Endothelial cell of umbilical vein (primary cell): ENCODE results near the gene LZTS3. TPM values are rescaled to one million over a fixed set of nuclear protein-coding genes. Genes with fewer than 3 reads are reported as not detected.

Source experiments
- BruUV-seq: library from RNA; stranded (reverse); fragments of 400-500 nt; replicated peaks from 2 replicates; lab custom pipeline; 2021; lab: Mats Ljungman, UMichigan
- CTCF ChIA-PET: fragments of 300-600, 350-600 bp; sonication (Branson Sonifier 250); formaldehyde crosslinking; loops from one replicate; lab custom pipeline; 2021; ENCODE audit warnings: antibody characterized with exemption, inconsistent platforms; lab: Charles Lee
- POLR2A ChIA-PET: fragments of 300-600, 350-600 bp; sonication (Branson Sonifier 250); formaldehyde crosslinking; loops from one replicate; lab custom pipeline; 2021; ENCODE audit warnings: antibody characterized with exemption, inconsistent platforms; lab: Charles Lee
- DNase-seq: peaks from one replicate; pipeline ENCODE4 v3.0.0-alpha.2; 2011; ENCODE audit warnings: low read depth, low spot score
- FAIRE-seq: peaks from 2 replicates; lab custom pipeline; 2011; peaks lifted over from hg19 to GRCh38; lab: Jason Lieb, UNC
- H2AFZ ChIP-seq: 2 replicates; pipeline ENCODE4 v1.6.0; 2012; ENCODE audit warnings: low read depth, low read length, control low read depth, inconsistent platforms
- H3K27ac ChIP-seq: 2 replicates; pipeline ENCODE4 v1.5.1; 2011; ENCODE audit warnings: low read depth, mild to moderate bottlenecking, control low read depth, low read length, moderate library complexity; ENCODE audit not compliant: insufficient read depth
- H3K27me3 ChIP-seq, 2 experiments: 2 replicates each; pipeline versions ENCODE4 v1.6.0 to v1.6.1; 2011; ENCODE audit warnings: low read length in 2 of 2, mixed read lengths in 1 of 2; ENCODE audit not compliant: control insufficient read depth in 2 of 2, insufficient read depth in 2 of 2
- H3K36me3 ChIP-seq, 2 experiments: 2 replicates in 1 of 2; 3 replicates in 1 of 2; pipeline ENCODE4 v1.5.1; 2011; ENCODE audit warnings: low read length in 2 of 2, mild to moderate bottlenecking in 1 of 2, moderate library complexity in 1 of 2; ENCODE audit not compliant: control insufficient read depth in 2 of 2, insufficient read depth in 2 of 2; ENCODE audit errors: extremely low read depth in 1 of 2
- H3K4me1 ChIP-seq: 3 replicates; pipeline ENCODE4 v1.5.1; 2011; ENCODE audit warnings: mild to moderate bottlenecking, low read length; ENCODE audit not compliant: control insufficient read depth, insufficient read depth; ENCODE audit errors: extremely low read depth
- H3K4me2 ChIP-seq: 2 replicates; pipeline ENCODE4 v1.6.1; 2011; ENCODE audit warnings: low read length, control low read depth, mixed read lengths; ENCODE audit not compliant: insufficient read depth
- H3K4me3 ChIP-seq, 3 experiments: fragments of 200-600 bp in 1 of 3; sonication (generic), shearing (Covaris generic) in 1 of 3; replicated peaks in 1 of 3; 2 replicates each; pipeline ENCODE4 v1.5.1; 2011 to 2016; ENCODE audit warnings: control low read depth in 3 of 3, low read length in 3 of 3, mild to moderate bottlenecking in 2 of 3, inconsistent platforms in 1 of 3, low read depth in 1 of 3, moderate library complexity in 1 of 3; ENCODE audit not compliant: insufficient read depth in 1 of 3
- H3K79me2 ChIP-seq: 2 replicates; pipeline ENCODE4 v1.6.0; 2012; ENCODE audit warnings: low read length, inconsistent platforms; ENCODE audit not compliant: control insufficient read depth, insufficient read depth
- H3K9ac ChIP-seq: replicated peaks from 2 replicates; pipeline ENCODE3; 2011; ENCODE audit warnings: low read length, control low read depth; ENCODE audit not compliant: insufficient read depth; ENCODE audit errors: extremely low read depth
- H3K9me1 ChIP-seq: replicated peaks from 3 replicates; pipeline ENCODE4 v1.6.0; 2011; ENCODE audit warnings: mild to moderate bottlenecking, low read length; ENCODE audit not compliant: control insufficient read depth, insufficient read depth; ENCODE audit errors: extremely low read depth
- H3K9me3 ChIP-seq: replicated peaks from 2 replicates; pipeline ENCODE4 v1.5.1; 2012; ENCODE audit warnings: low read length, inconsistent platforms; ENCODE audit not compliant: control insufficient read depth, insufficient read depth
- H4K20me1 ChIP-seq: replicated peaks from 2 replicates; pipeline ENCODE3; 2011; ENCODE audit warnings: mild to moderate bottlenecking, low read length; ENCODE audit not compliant: control insufficient read depth, insufficient read depth; ENCODE audit errors: extremely low read depth
- CTCF ChIP-seq, 2 donors: IDR thresholded peaks; 1 replicate in 1 of 2; 2 replicates in 1 of 2; pipeline ENCODE4 v1.5.1; 2011; ENCODE audit warnings: low read length in 2 of 2, mild to moderate bottlenecking in 2 of 2, moderate library complexity in 2 of 2, control low read depth in 1 of 2, inconsistent platforms in 1 of 2, low read depth in 1 of 2; ENCODE audit not compliant: insufficient read depth in 1 of 2; ENCODE audit errors: extremely low read depth in 1 of 2
- EZH2 ChIP-seq: IDR thresholded peaks from 2 replicates; pipeline ENCODE4 v1.6.1; 2012; ENCODE audit warnings: borderline replicate concordance, low read depth, mild to moderate bottlenecking, moderate library complexity, low read length, inconsistent platforms; ENCODE audit not compliant: severe bottlenecking
- FOS ChIP-seq: IDR thresholded peaks from 2 replicates; pipeline ENCODE4 v1.6.1; 2011; ENCODE audit warnings: mild to moderate bottlenecking, low read length, moderate library complexity, borderline replicate concordance; ENCODE audit not compliant: insufficient read depth
- GATA2 ChIP-seq: IDR thresholded peaks from 2 replicates; pipeline ENCODE4 v1.7.0; 2011; ENCODE audit warnings: low read depth, mild to moderate bottlenecking, moderate library complexity, mixed read lengths, low read length; ENCODE audit not compliant: insufficient read length, insufficient read depth
- JUN ChIP-seq: IDR thresholded peaks from 2 replicates; pipeline ENCODE4 v1.6.1; 2011; ENCODE audit warnings: borderline replicate concordance, low read depth; ENCODE audit not compliant: insufficient read length, insufficient read depth
- MAX ChIP-seq: IDR thresholded peaks from 2 replicates; pipeline ENCODE4 v1.6.1; 2011; ENCODE audit not compliant: insufficient read depth, insufficient read length
- MYC ChIP-seq: IDR thresholded peaks from one replicate; pipeline ENCODE4 v1.6.1; 2011; ENCODE audit warnings: mild to moderate bottlenecking, low read depth, low read length
- POLR2A ChIP-seq: IDR thresholded peaks from 2 replicates; pipeline ENCODE4 v1.6.1; 2012; ENCODE audit warnings: low read depth, mild to moderate bottlenecking, control low read depth, low read length
- POLR2AphosphoS5 ChIP-seq: IDR thresholded peaks from 2 replicates; pipeline ENCODE4 v1.6.1; 2012; ENCODE audit warnings: low read depth, mild to moderate bottlenecking, control low read depth, low read length, moderate library complexity; ENCODE audit not compliant: insufficient read depth
- dilution Hi-C: fragments of 300-500 bp; cut with MboI; formaldehyde crosslinking; loops from one replicate; pipeline ENCODE4 v1.15.0; 2019; ENCODE audit warnings: low sequenced_read_pairs; ENCODE audit not compliant: extremely low pct_ligation_motif_present
- intact Hi-C: fragments of 100-400 bp; cut with micrococcal nuclease; formaldehyde crosslinking; loops from one replicate; pipeline ENCODE4 v1.10.0; 2022
- polyA plus RNA-seq, 4 experiments: library from polyadenylated mRNA; depleted of rRNA in 3 of 4; stranded (reverse) in 3 of 4; unstranded in 1 of 4; fragments of >200 nt; gene quantifications; 2 replicates each; pipeline versions ENCODE4 v1.2.1 to v1.2.3, GENCODE V29; 2011 to 2012; ENCODE audit warnings: missing spikeins in 1 of 4
- total RNA-seq: library from RNA; stranded (reverse); gene quantifications from 2 replicates; pipeline ENCODE4 v1.2.3, GENCODE V29; 2021

The LZTS3 gene
- total and polyA plus RNA-seq, 2 donors (not counting 3 experiments of a cell fraction or from before 2014, with no cell fraction given): 4.5 to 5.7 TPM

GRCh38 chr20:3181270-3181669, 7.9 kb upstream of the LZTS3 start:
- POLR2A ChIA-PET: no interaction called here

GRCh38 chr20:3180319-3180718, 7.0 kb upstream of the LZTS3 start:
- no peaks in the 10 kb centered on the region for H3K79me2 ChIP-seq
- no peaks in the 10 kb centered on the region for H3K36me3 ChIP-seq
- H3K9ac ChIP-seq: no peak overlapping the region
- no peak overlapping the region for H3K4me3 ChIP-seq
- H4K20me1 ChIP-seq: no peaks in the 10 kb centered on the region
- BruUV-seq: no TSS peak
- peaks cover 3% of the 10 kb centered on the region for H3K4me1 ChIP-seq
- dilution Hi-C loops (no loop called here), intact Hi-C loops (no loop called here)
- H3K9me3 ChIP-seq: no peaks in the 10 kb centered on the region
- TF ChIP-seq GATA2 (no peak), CTCF (IDR thresholded peaks at IDR 0.05; ENCODE audit: extremely low read depth in 1 of 2, insufficient read depth in 1 of 2, low read depth in 1 of 2, low read length in 2 of 2) (no peak), FOS (no peak), MYC (no peak), JUN (no peak), MAX (no peak), EZH2 (no peak), POLR2AphosphoS5 (no peak), POLR2A (no peak)
- no peak for FAIRE-seq
- no peak overlapping the region for H3K4me2 ChIP-seq
- DNase-seq: no peak
- H3K9me1 ChIP-seq: no peaks in the 10 kb centered on the region
- ChIA-PET POLR2A (no interaction called here), CTCF (no interaction called here)
- no peak overlapping the region for H3K27ac ChIP-seq
- H2AFZ ChIP-seq: no peak overlapping the region
- H3K27me3 ChIP-seq: no peaks in the 10 kb centered on the region

More at GRCh38 chr20:3181270-3181669, 7.9 kb upstream of the LZTS3 start:
- no peak overlapping the region for H3K9ac ChIP-seq
- DNase-seq (peak; percentile 53), FAIRE-seq (no peak)
- no peaks in the 10 kb centered on the region for H3K9me1 ChIP-seq
- no peak overlapping the region for H3K4me2 ChIP-seq
- H3K27ac ChIP-seq: no peak overlapping the region
- H2AFZ ChIP-seq: no peak overlapping the region
- H4K20me1 ChIP-seq: no peaks in the 10 kb centered on the region
- H3K79me2 ChIP-seq: no peaks in the 10 kb centered on the region
- no TSS peak for BruUV-seq
- H3K9me3 ChIP-seq: no peaks in the 10 kb centered on the region
- H3K36me3 ChIP-seq: no peaks in the 10 kb centered on the region
- CTCF ChIA-PET: no interaction called here
- no peak overlapping the region for H3K4me3 ChIP-seq
- peaks cover 3% of the 10 kb centered on the region for H3K4me1 ChIP-seq
- TF ChIP-seq FOS (no peak), GATA2 (no peak), EZH2 (no peak), POLR2A (no peak), MYC (no peak)
- dilution Hi-C loops (no loop called here), intact Hi-C loops (no loop called here)
- H3K27me3 ChIP-seq: no peaks in the 10 kb centered on the region
